ENCODE data around the gene SLC37A1. TPM values are rescaled to one million over a fixed set of nuclear protein-coding genes. Genes with fewer than 3 reads are reported as not detected.

The SLC37A1 gene
- total RNA-seq, 3 donors from 2014 or later (not counting 1 experiment from before 2014, with no cell fraction given), result 24.8 to 25.8 (median 25.3) TPM

GRCh38 chr21:42574234-42575027 lies 60.8 kb downstream of the SLC37A1 start:
- peaks cover 0 to 5% of the 10 kb centered on the region in 2 donors for H3K4me1 Mint-ChIP-seq
- no peaks in the 10 kb centered on the region for H3K27me3 Mint-ChIP-seq (ENCODE audit: low read depth in 2 of 2)
- Histone ChIP-seq H3K9me3 (ENCODE audit: control insufficient read depth, insufficient read depth, low read length) (no peaks in the 10 kb centered on the region), H3K4me3 (ENCODE audit: low read length) (no peak overlapping the region), H3K27ac (ENCODE audit: low read length) (no peak overlapping the region), H3K36me3 (ENCODE audit: control insufficient read depth, insufficient read depth, low read length) (peaks cover 23% of the 10 kb centered on the region), H3K4me1 (ENCODE audit: control insufficient read depth, insufficient read depth, low read length) (no peaks in the 10 kb centered on the region), H3K27me3 (ENCODE audit: control insufficient read depth, insufficient read depth, low read length) (no peaks in the 10 kb centered on the region)
- H3K9me3 Mint-ChIP-seq, result peaks cover 3 to 10% of the 10 kb centered on the region in 2 donors
- no peak overlapping the region for H3K4me3 Mint-ChIP-seq
- peaks cover 24% of the 10 kb centered on the region for H3K36me3 Mint-ChIP-seq
- DNase-seq (no peak), ATAC-seq (no peak)
- intact Hi-C loops (cut with micrococcal nuclease), result no loop called here
- WGBS (ENCODE audit: insufficient coverage), result 97% methylated on average over 7 of the region's 7 CpGs
- no peak overlapping the region for H3K27ac Mint-ChIP-seq
- TF ChIP-seq CTCF (IDR thresholded peaks at IDR 0.05), result no peak

- no peak for ATAC-seq
- Histone ChIP-seq H3K27ac (ENCODE audit: low read length) (no peak overlapping the region), H3K27me3 (ENCODE audit: control insufficient read depth, insufficient read depth, low read length) (no peaks in the 10 kb centered on the region), H3K4me3 (ENCODE audit: low read length) (no peak overlapping the region), H3K36me3 (ENCODE audit: control insufficient read depth, insufficient read depth, low read length) (peaks cover 23% of the 10 kb centered on the region), H3K4me1 (ENCODE audit: control insufficient read depth, insufficient read depth, low read length) (no peaks in the 10 kb centered on the region), H3K9me3 (ENCODE audit: control insufficient read depth, insufficient read depth, low read length) (no peaks in the 10 kb centered on the region)
- intact Hi-C loops (cut with micrococcal nuclease), result no loop called here
- H3K27ac Mint-ChIP-seq, result no peak overlapping the region
- H3K9me3 Mint-ChIP-seq, result peaks cover 3 to 10% of the 10 kb centered on the region in 2 donors
- peaks cover 0 to 5% of the 10 kb centered on the region in 2 donors for H3K4me1 Mint-ChIP-seq
- H3K36me3 Mint-ChIP-seq, result peaks cover 24% of the 10 kb centered on the region
- H3K27me3 Mint-ChIP-seq (ENCODE audit: low read depth in 2 of 2), result no peaks in the 10 kb centered on the region
- H3K4me3 Mint-ChIP-seq, result no peak overlapping the region
- no peak for TF ChIP-seq CTCF (IDR thresholded peaks at IDR 0.05)
- 97% methylated on average over 8 of the region's 8 CpGs for WGBS (ENCODE audit: insufficient coverage)
- DNase-seq, result no peak
Measured at GRCh38 chr21:42575111-42575510, 61.5 kb downstream of the SLC37A1 start.

GRCh38 chr21:42576639-42577038 lies 63.0 kb downstream of the SLC37A1 start:
- Histone ChIP-seq H3K27ac (ENCODE audit: low read length) (no peak overlapping the region), H3K36me3 (ENCODE audit: control insufficient read depth, insufficient read depth, low read length) (peaks cover 16% of the 10 kb centered on the region), H3K4me1 (ENCODE audit: control insufficient read depth, insufficient read depth, low read length) (no peaks in the 10 kb centered on the region), H3K4me3 (ENCODE audit: low read length) (no peak overlapping the region), H3K9me3 (ENCODE audit: control insufficient read depth, insufficient read depth, low read length) (no peaks in the 10 kb centered on the region), H3K27me3 (ENCODE audit: control insufficient read depth, insufficient read depth, low read length) (no peaks in the 10 kb centered on the region)
- DNase-seq (no peak), ATAC-seq (no peak)
- peaks cover 0 to 2% of the 10 kb centered on the region in 2 donors for H3K4me1 Mint-ChIP-seq
- TF ChIP-seq CTCF (IDR thresholded peaks at IDR 0.05), result no peak
- no peak overlapping the region for H3K4me3 Mint-ChIP-seq
- no peak overlapping the region for H3K27ac Mint-ChIP-seq
- peaks cover 24% of the 10 kb centered on the region for H3K36me3 Mint-ChIP-seq
- H3K27me3 Mint-ChIP-seq (ENCODE audit: low read depth in 2 of 2), result no peaks in the 10 kb centered on the region
- WGBS (ENCODE audit: insufficient coverage), result 100% methylated on average over 1 of the region's 1 CpG
- peaks cover 3 to 10% of the 10 kb centered on the region in 2 donors for H3K9me3 Mint-ChIP-seq
- intact Hi-C loops (cut with micrococcal nuclease), result no loop called here
